HCT116 (cell line): ENCODE measurements around the gene FRMD7. TPM values are rescaled to one million over a fixed set of nuclear protein-coding genes. Genes with fewer than 3 reads are reported as not detected.
"Not testable (repeated sequence)": the region's sequence is repeated elsewhere in the genome, so short reads cannot be mapped to it uniquely, and the experiment has no call there.

ENCODE experiments used
- ATAC-seq: fragments of 200-7000 bp; cut with Tn5 transposase; 2 replicates; pipeline ENCODE4 v1.9.1; 2020; ENCODE audit warnings: mild to moderate bottlenecking, moderate library complexity
- BruUV-seq: library from RNA; stranded (reverse); fragments of 400-500 nt; replicated peaks from 2 replicates; lab custom pipeline; 2021; lab: Mats Ljungman, UMichigan
- CTCF ChIA-PET: fragments of 300-600 bp; sonication (Branson Sonifier 250); formaldehyde crosslinking; loops from one replicate; lab custom pipeline; 2021; ENCODE audit warnings: antibody characterized with exemption; lab: Charles Lee
- POLR2A ChIA-PET: fragments of 300-600, 350-600 bp; sonication (Branson Sonifier 250); formaldehyde crosslinking; loops from one replicate; lab custom pipeline; 2021; ENCODE audit warnings: antibody characterized with exemption; lab: Charles Lee
- RAD21 ChIA-PET, 2 experiments: fragments of 300-600 bp; sonication (Branson Sonifier 250); formaldehyde crosslinking; loops; one replicate each; lab custom pipeline; 2023; ENCODE audit warnings: low total read pairs in 2 of 2; ENCODE audit not compliant: uncharacterized antibody in 2 of 2, unreplicated experiment in 2 of 2, low non-redundant PET in 1 of 2; lab: Charles Lee
- DNase-seq: peaks from one replicate; pipeline ENCODE4 v3.0.0-alpha.2; 2010; ENCODE audit warnings: low read depth, low spot score
- H2AFZ ChIP-seq: fragments of 200-600 bp; shearing (Covaris generic), sonication (generic); 2 replicates; pipeline ENCODE4 v1.6.1; 2017; ENCODE audit warnings: low read depth, mixed run types, mixed read lengths, antibody characterized with exemption, low read length; ENCODE audit not compliant: poor library complexity, severe bottlenecking
- H3K27ac ChIP-seq: 2 replicates; pipeline ENCODE4 v1.5.1; 2012; ENCODE audit warnings: low read depth, low read length
- H3K27me3 ChIP-seq: fragments of 200-600 bp; sonication (generic); 2 replicates; pipeline ENCODE4 v1.6.1; 2016; ENCODE audit warnings: mixed run types, low read length, mixed read lengths; ENCODE audit not compliant: insufficient read depth
- H3K36me3 ChIP-seq, 2 experiments: fragments of 200-500 bp in 1 of 2; fragments of 200-600 bp in 1 of 2; sonication (Bioruptor generic) in 1 of 2; sonication (generic) in 1 of 2; 2 replicates each; pipeline versions ENCODE4 v1.5.1 to v1.6.1; 2014 to 2016; ENCODE audit warnings: low read length in 2 of 2, inconsistent platforms in 1 of 2, mixed read lengths in 1 of 2, mixed run types in 1 of 2; ENCODE audit not compliant: insufficient read depth in 2 of 2, control insufficient read depth in 1 of 2
- H3K4me1 ChIP-seq, 2 experiments: fragments of 200-600 bp in 1 of 2; sonication (generic) in 1 of 2; 2 replicates each; pipeline versions ENCODE4 v1.5.1 to v1.6.1; 2012 to 2017; ENCODE audit warnings: low read length in 2 of 2, inconsistent platforms in 1 of 2, mild to moderate bottlenecking in 1 of 2, mixed read lengths in 1 of 2, mixed run types in 1 of 2, moderate library complexity in 1 of 2; ENCODE audit not compliant: insufficient read depth in 2 of 2, control insufficient read depth in 1 of 2
- H3K4me2 ChIP-seq: fragments of 200-600 bp; sonication (generic); 2 replicates; pipeline ENCODE4 v1.6.1; 2017; ENCODE audit warnings: mixed run types, low read length, mixed read lengths
- H3K4me3 ChIP-seq, 2 experiments: fragments of 200-600 bp in 1 of 2; sonication (generic) in 1 of 2; replicated peaks in 1 of 2; 2 replicates each; pipeline ENCODE4 v1.5.1; 2011 to 2016; ENCODE audit warnings: low read length in 2 of 2, control low read depth in 1 of 2, low read depth in 1 of 2, mild to moderate bottlenecking in 1 of 2, mixed read lengths in 1 of 2, mixed run types in 1 of 2
- H3K79me2 ChIP-seq: fragments of 200-600 bp; sonication (generic); 2 replicates; pipeline ENCODE4 v1.6.1; 2017; ENCODE audit warnings: mild to moderate bottlenecking, mixed run types, low read length, moderate library complexity, mixed read lengths; ENCODE audit not compliant: insufficient read depth
- H3K9ac ChIP-seq: fragments of 200-600 bp; sonication (generic); 2 replicates; pipeline ENCODE4 v1.6.1; 2016; ENCODE audit warnings: low read length, mixed read lengths
- H3K9me2 ChIP-seq: fragments of 200-600 bp; sonication (generic), shearing (Covaris generic); 2 replicates; pipeline ENCODE4 v1.6.1; 2017; ENCODE audit warnings: mixed run types, mild to moderate bottlenecking, moderate library complexity; ENCODE audit not compliant: insufficient read depth
- H3K9me3 ChIP-seq, 2 experiments: fragments of 200-500 bp in 1 of 2; fragments of 200-600 bp in 1 of 2; sonication (Bioruptor generic) in 1 of 2; sonication (generic) in 1 of 2; 2 replicates each; pipeline ENCODE4 v1.6.1; 2014 to 2017; ENCODE audit warnings: low read length in 2 of 2, mixed read lengths in 2 of 2, inconsistent platforms in 1 of 2, low read depth in 1 of 2, mild to moderate bottlenecking in 1 of 2, mixed run types in 1 of 2, moderate library complexity in 1 of 2; ENCODE audit not compliant: control insufficient read depth in 1 of 2, insufficient read depth in 1 of 2
- H4K20me1 ChIP-seq: fragments of 200-600 bp; sonication (generic), shearing (Covaris generic); 2 replicates; pipeline ENCODE4 v1.6.1; 2017; ENCODE audit warnings: mixed run types, mild to moderate bottlenecking, moderate library complexity; ENCODE audit not compliant: insufficient read depth
- CEBPB ChIP-seq: IDR thresholded peaks from 2 replicates; pipeline ENCODE4 v1.6.1; 2012; ENCODE audit warnings: low read depth
- EZH2 ChIP-seq: fragments of 200-600 bp; sonication (generic); IDR thresholded peaks from 2 replicates; pipeline ENCODE4 v1.6.1; 2017; ENCODE audit warnings: antibody characterized with exemption, mixed run types
- EZH2phosphoT487 ChIP-seq: fragments of 200-600 bp; IDR thresholded peaks from 2 replicates; pipeline ENCODE4 v1.6.1; 2018; ENCODE audit warnings: antibody characterized with exemption, borderline replicate concordance
- FOSL1 ChIP-seq: IDR thresholded peaks from 2 replicates; pipeline ENCODE4 v1.6.1; 2012; ENCODE audit warnings: low read depth
- POLR2A ChIP-seq: IDR thresholded peaks from 2 replicates; pipeline ENCODE4 v1.7.0; 2011; ENCODE audit warnings: borderline replicate concordance; ENCODE audit not compliant: insufficient read depth, insufficient read length; ENCODE audit errors: extremely low read depth
- POLR2AphosphoS5 ChIP-seq: IDR thresholded peaks from 2 replicates; pipeline ENCODE4 v1.6.1; 2011; ENCODE audit warnings: mild to moderate bottlenecking, low read depth, low read length, moderate library complexity
- RAD21 ChIP-seq: IDR thresholded peaks from 2 replicates; pipeline ENCODE4 v1.6.1; 2012; ENCODE audit warnings: low read depth, mild to moderate bottlenecking
- SRF ChIP-seq: IDR thresholded peaks from 2 replicates; pipeline ENCODE4 v1.6.1; 2012; ENCODE audit warnings: low read depth
- TCF7L2 ChIP-seq: IDR thresholded peaks from 2 replicates; pipeline ENCODE4 v1.7.0; 2011; ENCODE audit warnings: borderline replicate concordance, inconsistent platforms; ENCODE audit not compliant: insufficient read depth, insufficient read length; ENCODE audit errors: extremely low read depth
- ZBTB33 ChIP-seq: IDR thresholded peaks from 2 replicates; pipeline ENCODE4 v1.6.1; 2011; ENCODE audit warnings: mild to moderate bottlenecking, low read length, moderate library complexity; ENCODE audit not compliant: insufficient replicate concordance; ENCODE audit errors: extremely low read depth
- ZFX ChIP-seq: fragments of 450-650 bp; IDR thresholded peaks from 2 replicates; pipeline ENCODE4 v1.6.1; 2017
- intact Hi-C: fragments of 100-400 bp; cut with micrococcal nuclease; formaldehyde crosslinking; loops from 2 replicates; pipeline ENCODE4 v1.10.0; 2022
- total RNA-seq: library from RNA; stranded (reverse); gene quantifications from one replicate; pipeline ENCODE4 v1.2.1, GENCODE V29; 2021; ENCODE audit not compliant: unreplicated experiment
- TF ChIP-seq, protein P1 (sequence below): IDR thresholded peaks from 2 replicates; pipeline ENCODE4 v1.6.1; 2012

Gene FRMD7
- total RNA-seq, 1 experiment from 2014 or later = not detected

GRCh38 chrX:132058050-132058449 lies 69.8 kb downstream of the FRMD7 start:
- DNase-seq (no peak), ATAC-seq (no peak)
- CTCF ChIA-PET = no interaction called here
- Histone ChIP-seq H3K27me3 (no peaks in the 10 kb centered on the region), H3K9me2 (no peaks in the 10 kb centered on the region), H4K20me1 (no peaks in the 10 kb centered on the region), H3K9ac (no peak overlapping the region), H3K9me3 (no peaks in the 10 kb centered on the region), H3K79me2 (0 out of 2 replicates have a peak, but pooled peaks cover 1% of the 10 kb centered on the region), H2AFZ (no peak overlapping the region), H3K4me1 (no peaks in the 10 kb centered on the region), H3K4me3 (no peak overlapping the region), H3K36me3 (no peaks in the 10 kb centered on the region), H3K27ac (no peak overlapping the region), H3K4me2 (no peak overlapping the region)
- intact Hi-C loops = no loop called here
- no TSS peak for BruUV-seq
- RAD21 ChIA-PET = no interaction called here
- no peak for TF ChIP-seq RAD21
- POLR2A ChIA-PET = no interaction called here

GRCh38 chrX:132051778-132052177 lies 76.0 kb downstream of the FRMD7 start:
- H2AFZ ChIP-seq, H3K9me2 ChIP-seq, H3K4me3 ChIP-seq, ATAC-seq, BruUV-seq, DNase-seq, intact Hi-C loops, RAD21 ChIA-PET, H3K36me3 ChIP-seq, H3K4me1 ChIP-seq, POLR2A ChIA-PET, H3K27ac ChIP-seq, H4K20me1 ChIP-seq, H3K4me2 ChIP-seq, H3K9me3 ChIP-seq, CTCF ChIA-PET, H3K9ac ChIP-seq, H3K27me3 ChIP-seq: not testable (repeated sequence)
- H3K79me2 ChIP-seq = peaks cover 12% of the 10 kb centered on the region; the same call in 1 of the 2 replicates

DNA sequence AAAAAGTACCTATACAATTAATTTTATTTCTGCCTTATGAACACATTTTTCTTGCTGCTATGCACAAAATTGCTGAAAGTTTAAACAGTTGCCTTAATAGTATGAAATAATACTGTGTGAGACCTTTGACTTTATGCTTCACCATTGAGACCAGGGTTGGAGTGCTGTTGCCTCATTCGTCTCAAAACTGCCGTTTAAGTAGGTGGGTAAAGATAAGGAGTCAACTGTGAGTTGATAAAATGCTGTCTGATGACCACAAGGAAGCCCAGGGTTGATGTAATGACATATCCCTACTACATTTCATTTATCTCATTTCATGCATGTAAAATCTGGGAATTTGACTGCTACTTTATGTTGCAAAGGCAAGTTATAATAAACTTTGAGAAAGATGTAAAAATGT lies 81.3 kb downstream of the FRMD7 start:
- intact Hi-C loops = no loop called here
- H3K9me2 ChIP-seq = no peaks in the 10 kb centered on the region
- RAD21 ChIA-PET = no interaction called here
- BruUV-seq = no TSS peak
- no peaks in the 10 kb centered on the region for H3K27me3 ChIP-seq
- H3K4me3 ChIP-seq = no peak overlapping the region
- H2AFZ ChIP-seq = no peak overlapping the region
- DNase-seq = no peak
- no peak overlapping the region for H3K27ac ChIP-seq
- H3K36me3 ChIP-seq = no peaks in the 10 kb centered on the region
- no peaks in the 10 kb centered on the region for H3K4me1 ChIP-seq
- H3K4me2 ChIP-seq = no peak overlapping the region
- POLR2A ChIA-PET = no interaction called here
- TF ChIP-seq ZBTB33 = no peak
- no peak for TF ChIP-seq FOSL1
- TF ChIP-seq ZFX = no peak
- no peak for TF ChIP-seq SRF
- TF ChIP-seq, protein P1, sequence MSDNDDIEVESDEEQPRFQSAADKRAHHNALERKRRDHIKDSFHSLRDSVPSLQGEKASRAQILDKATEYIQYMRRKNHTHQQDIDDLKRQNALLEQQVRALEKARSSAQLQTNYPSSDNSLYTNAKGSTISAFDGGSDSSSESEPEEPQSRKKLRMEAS = no peak
- no peak for TF ChIP-seq EZH2phosphoT487
- no peak for TF ChIP-seq POLR2AphosphoS5
- no peak for TF ChIP-seq EZH2
- no peak for TF ChIP-seq POLR2A
- TF ChIP-seq CEBPB = no peak
- no peak for TF ChIP-seq TCF7L2
- H4K20me1 ChIP-seq = no peaks in the 10 kb centered on the region
- no peak for ATAC-seq
- CTCF ChIA-PET = no interaction called here
- no peaks in the 10 kb centered on the region; the same call in 1 of the 2 replicates for H3K79me2 ChIP-seq
- no peaks in the 10 kb centered on the region for H3K9me3 ChIP-seq
- no peak overlapping the region for H3K9ac ChIP-seq
